HepG2 (cell line): ENCODE measurements around the gene ULK4. TPM values are rescaled to one million over a fixed set of nuclear protein-coding genes. Genes with fewer than 3 reads are reported as not detected.

Source experiments
- ATAC-seq: fragments of 200-7000 bp; cut with Tn5 transposase; 3 replicates; pipeline ENCODE4 v1.9.1; 2020; ENCODE audit warnings: mild to moderate bottlenecking, moderate library complexity
- BruUV-seq: library from RNA; stranded (reverse); fragments of 400-500 nt; replicated peaks from 2 replicates; lab custom pipeline; 2021; lab: Mats Ljungman, UMichigan
- CTCF ChIA-PET: fragments of 300-600 bp; formaldehyde crosslinking; extraction: SDS; loops from one replicate; lab custom pipeline; 2021; ENCODE audit warnings: low total read pairs, inconsistent platforms, low intra/inter-chr PET ratio; lab: Yijun Ruan, JAX
- POLR2A ChIA-PET: fragments of 350-600 bp; sonication (Branson Sonifier 250); formaldehyde crosslinking; loops from one replicate; lab custom pipeline; 2020; ENCODE audit warnings: antibody characterized with exemption, inconsistent platforms; lab: Yijun Ruan, JAX
- DNase-seq: peaks from one replicate; pipeline ENCODE4 v3.0.0-alpha.2; 2015; ENCODE audit warnings: low spot score
- FAIRE-seq: peaks from 3 replicates; lab custom pipeline; 2011; peaks lifted over from hg19 to GRCh38; lab: Jason Lieb, UNC
- H2AFZ ChIP-seq: one replicate; pipeline ENCODE4 v1.6.1; 2011; ENCODE audit warnings: low read length, inconsistent platforms
- H3K27ac ChIP-seq: fragments of 300-600 bp; 3 replicates; pipeline ENCODE4 v1.8.0; 2011; ENCODE audit warnings: mixed run types, mild to moderate bottlenecking, mixed read lengths, low read length, inconsistent platforms; ENCODE audit not compliant: insufficient read depth; ENCODE audit errors: extremely low read length
- H3K27me3 ChIP-seq, 2 experiments: fragments of 200-600 bp in 1 of 2; 2 replicates in 1 of 2; 3 replicates in 1 of 2; pipeline versions ENCODE4 v1.6.0 to v1.8.0; 2011; ENCODE audit warnings: low read length in 2 of 2, mild to moderate bottlenecking in 2 of 2, moderate library complexity in 2 of 2, inconsistent platforms in 1 of 2; ENCODE audit not compliant: insufficient read depth in 2 of 2, control insufficient read depth in 1 of 2
- H3K36me3 ChIP-seq, 2 experiments: fragments of 200-600 bp in 1 of 2; replicated peaks in 1 of 2; 2 replicates in 1 of 2; 3 replicates in 1 of 2; pipeline versions ENCODE4 v1.5.1 to v1.8.0; 2011; ENCODE audit warnings: low read length in 2 of 2, inconsistent platforms in 1 of 2; ENCODE audit not compliant: insufficient read depth in 2 of 2, control insufficient read depth in 1 of 2
- H3K4me1 ChIP-seq: 2 replicates; pipeline ENCODE4 v1.5.1; 2012; ENCODE audit warnings: low read length, inconsistent platforms; ENCODE audit not compliant: insufficient read depth
- H3K4me2 ChIP-seq: 2 replicates; pipeline ENCODE4 v1.6.0; 2011; ENCODE audit warnings: low read depth, low read length, inconsistent platforms
- H3K4me3 ChIP-seq, 3 experiments: fragments of 200-600 bp in 1 of 3; sonication (generic), shearing (Covaris generic) in 1 of 3; replicated peaks in 1 of 3; 2 replicates each; pipeline ENCODE4 v1.5.1; 2011 to 2016; ENCODE audit warnings: low read length in 3 of 3, inconsistent platforms in 2 of 3, low read depth in 2 of 3, mild to moderate bottlenecking in 2 of 3, control low read depth in 1 of 3, mixed read lengths in 1 of 3; ENCODE audit not compliant: insufficient read depth in 1 of 3
- H3K79me2 ChIP-seq: one replicate; pipeline ENCODE4 v1.6.1; 2011; ENCODE audit warnings: low read length, inconsistent platforms; ENCODE audit not compliant: insufficient read depth
- H3K9ac ChIP-seq: 2 replicates; pipeline ENCODE4 v1.6.0; 2011; ENCODE audit warnings: mild to moderate bottlenecking, low read depth, low read length, inconsistent platforms; ENCODE audit not compliant: insufficient read depth
- H3K9me3 ChIP-seq: 2 replicates; pipeline ENCODE4 v1.5.1; 2012; ENCODE audit warnings: mild to moderate bottlenecking, low read length
- H4K20me1 ChIP-seq: 2 replicates; pipeline ENCODE4 v1.6.0; 2011; ENCODE audit warnings: inconsistent platforms, mild to moderate bottlenecking, low read length, moderate library complexity; ENCODE audit not compliant: insufficient read depth
- FIP1L1 ChIP-seq: fragments of 200-400 bp; formaldehyde crosslinking; IDR thresholded peaks from 2 replicates; pipeline ENCODE4 v1.6.1; 2018; ENCODE audit warnings: low read depth, mild to moderate bottlenecking, low read length, moderate library complexity, borderline replicate concordance; ENCODE audit not compliant: insufficient read depth
- ISL2 ChIP-seq: sonication (generic); formaldehyde crosslinking; IDR thresholded peaks from 2 replicates; pipeline ENCODE4 v1.5.0; 2020; ENCODE audit warnings: missing genetic modification reagents
- TBX3 ChIP-seq: fragments of 450-650 bp; IDR thresholded peaks from 2 replicates; pipeline ENCODE4 v1.6.1; 2017; ENCODE audit warnings: antibody characterized with exemption, mild to moderate bottlenecking, inconsistent platforms, borderline replicate concordance
- WGBS: methylation state at CpG from one replicate; pipeline ENCODE4 v1.1.6; 2017; ENCODE audit warnings: low lambda C conversion rate; 5-methylcytosine and 5-hydroxymethylcytosine counted together
- in situ Hi-C: cut with HindIII; loops from 2 replicates; pipeline ENCODE4 v1.10.0; 2017; ENCODE audit warnings: low pct_unique_long_range_greater_than_20kb; ENCODE audit not compliant: extremely low pct_ligation_motif_present
- intact Hi-C: fragments of 100-400 bp; cut with micrococcal nuclease; formaldehyde crosslinking; loops from one replicate; pipeline ENCODE4 v1.10.0; 2022; ENCODE audit not compliant: unreplicated experiment
- polyA plus RNA-seq, 8 experiments: library from polyadenylated mRNA; depleted of rRNA in 3 of 8; stranded (reverse) in 7 of 8; unstranded in 1 of 8; fragments of >200 nt; fragmentation: Illumina TruSeq in 4 of 8; extraction: Trizol in 4 of 8; gene quantifications; 2 replicates each; pipeline versions ENCODE4 v1.2.1 to v1.2.3, GENCODE V29; 2011 to 2016; ENCODE audit warnings: low read depth in 4 of 8, missing spikeins in 1 of 8, mixed read lengths in 1 of 8; ENCODE audit not compliant: insufficient read depth in 1 of 8
- total RNA-seq, 5 experiments: library from RNA; depleted of rRNA; stranded (reverse); fragments of >200 nt; fragmentation: Illumina TruSeq; extraction: Trizol; gene quantifications; 2 replicates each; pipeline ENCODE4 v1.2.3, GENCODE V29; 2016; ENCODE audit warnings: low read depth in 1 of 5
- TF ChIP-seq, protein P1 (sequence below): sonication (generic); formaldehyde crosslinking; IDR thresholded peaks from 2 replicates; pipeline ENCODE4 v1.5.0; 2020; ENCODE audit warnings: mild to moderate bottlenecking, missing genetic modification reagents
- TF ChIP-seq, protein P2 (sequence below): sonication (generic); formaldehyde crosslinking; IDR thresholded peaks from 2 replicates; pipeline ENCODE4 v1.4.0; 2020; ENCODE audit warnings: missing genetic modification reagents
- TF ChIP-seq, protein P3 (sequence below): sonication (generic); formaldehyde crosslinking; IDR thresholded peaks from 2 replicates; pipeline ENCODE4 v1.4.0; 2020; ENCODE audit warnings: mild to moderate bottlenecking, missing genetic modification reagents

The ULK4 gene
- total and polyA plus RNA-seq, 2 of the 13 experiments (the other 11 are each of a cell fraction or from before 2014, with no cell fraction given): 6.7 to 11.8 TPM

DNA sequence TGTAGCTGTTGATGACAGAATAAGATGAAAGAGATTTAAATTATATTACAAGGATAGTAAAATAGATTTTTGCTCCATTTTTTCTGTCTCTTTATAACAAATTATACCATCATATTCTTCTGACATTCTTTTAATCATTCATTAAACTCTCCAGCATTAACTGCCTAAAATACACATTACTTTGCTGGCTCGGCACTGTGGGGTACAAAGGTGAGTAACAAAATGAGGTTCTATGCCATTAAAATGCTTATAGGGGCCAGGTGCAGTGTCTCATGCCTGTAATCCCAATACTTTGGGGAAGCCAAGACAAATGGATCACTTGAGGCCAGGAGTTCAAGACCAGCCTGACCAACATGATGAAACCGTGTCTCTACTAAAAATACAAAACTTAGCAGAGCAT, 81.5 kb downstream of the ULK4 start:
- intact Hi-C loops: loop anchor here (2.0 kb wide), 1 partner anchor 430 kb away; no protein-coding TSS in a partner anchor
- Histone ChIP-seq H2AFZ (no peak overlapping the region), H3K9me3 (no peaks in the 10 kb centered on the region), H3K27me3 (no peaks in the 10 kb centered on the region), H3K79me2 (no peaks in the 10 kb centered on the region), H3K27ac (no peak overlapping the region), H3K4me3 (no peak overlapping the region), H4K20me1 (no peaks in the 10 kb centered on the region), H3K9ac (no peak overlapping the region), H3K4me2 (no peak overlapping the region), H3K36me3 (no peaks in the 10 kb centered on the region), H3K4me1 (no peaks in the 10 kb centered on the region)
- 80% methylated on average over 2 of the region's 2 CpGs for WGBS
- no TSS peak for BruUV-seq
- FAIRE-seq (no peak), DNase-seq (no peak), ATAC-seq (no peak)
- in situ Hi-C loops: loop anchor here (10.0 kb wide), 1 partner anchor 1296 kb away; no protein-coding TSS in a partner anchor
- ChIA-PET POLR2A (no interaction called here), CTCF (interaction anchor here (1.5 to 1.6 kb wide), 2 partner anchors 1296 to 1300 kb away, joined by 13 to 16 read pairs; no protein-coding TSS in a partner anchor)
- TF ChIP-seq, protein P1, sequence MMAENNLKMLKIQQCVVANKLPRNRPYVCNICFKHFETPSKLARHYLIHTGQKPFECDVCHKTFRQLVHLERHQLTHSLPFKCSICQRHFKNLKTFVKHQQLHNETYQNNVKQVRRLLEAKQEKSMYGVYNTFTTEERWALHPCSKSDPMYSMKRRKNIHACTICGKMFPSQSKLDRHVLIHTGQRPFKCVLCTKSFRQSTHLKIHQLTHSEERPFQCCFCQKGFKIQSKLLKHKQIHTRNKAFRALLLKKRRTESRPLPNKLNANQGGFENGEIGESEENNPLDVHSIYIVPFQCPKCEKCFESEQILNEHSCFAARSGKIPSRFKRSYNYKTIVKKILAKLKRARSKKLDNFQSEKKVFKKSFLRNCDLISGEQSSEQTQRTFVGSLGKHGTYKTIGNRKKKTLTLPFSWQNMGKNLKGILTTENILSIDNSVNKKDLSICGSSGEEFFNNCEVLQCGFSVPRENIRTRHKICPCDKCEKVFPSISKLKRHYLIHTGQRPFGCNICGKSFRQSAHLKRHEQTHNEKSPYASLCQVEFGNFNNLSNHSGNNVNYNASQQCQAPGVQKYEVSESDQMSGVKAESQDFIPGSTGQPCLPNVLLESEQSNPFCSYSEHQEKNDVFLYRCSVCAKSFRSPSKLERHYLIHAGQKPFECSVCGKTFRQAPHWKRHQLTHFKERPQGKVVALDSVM: no peak
- TF ChIP-seq ISL2 (CRISPR knock-in tag) (no peak), FIP1L1 (no peak), TBX3 (no peak)
- TF ChIP-seq, protein P2, sequence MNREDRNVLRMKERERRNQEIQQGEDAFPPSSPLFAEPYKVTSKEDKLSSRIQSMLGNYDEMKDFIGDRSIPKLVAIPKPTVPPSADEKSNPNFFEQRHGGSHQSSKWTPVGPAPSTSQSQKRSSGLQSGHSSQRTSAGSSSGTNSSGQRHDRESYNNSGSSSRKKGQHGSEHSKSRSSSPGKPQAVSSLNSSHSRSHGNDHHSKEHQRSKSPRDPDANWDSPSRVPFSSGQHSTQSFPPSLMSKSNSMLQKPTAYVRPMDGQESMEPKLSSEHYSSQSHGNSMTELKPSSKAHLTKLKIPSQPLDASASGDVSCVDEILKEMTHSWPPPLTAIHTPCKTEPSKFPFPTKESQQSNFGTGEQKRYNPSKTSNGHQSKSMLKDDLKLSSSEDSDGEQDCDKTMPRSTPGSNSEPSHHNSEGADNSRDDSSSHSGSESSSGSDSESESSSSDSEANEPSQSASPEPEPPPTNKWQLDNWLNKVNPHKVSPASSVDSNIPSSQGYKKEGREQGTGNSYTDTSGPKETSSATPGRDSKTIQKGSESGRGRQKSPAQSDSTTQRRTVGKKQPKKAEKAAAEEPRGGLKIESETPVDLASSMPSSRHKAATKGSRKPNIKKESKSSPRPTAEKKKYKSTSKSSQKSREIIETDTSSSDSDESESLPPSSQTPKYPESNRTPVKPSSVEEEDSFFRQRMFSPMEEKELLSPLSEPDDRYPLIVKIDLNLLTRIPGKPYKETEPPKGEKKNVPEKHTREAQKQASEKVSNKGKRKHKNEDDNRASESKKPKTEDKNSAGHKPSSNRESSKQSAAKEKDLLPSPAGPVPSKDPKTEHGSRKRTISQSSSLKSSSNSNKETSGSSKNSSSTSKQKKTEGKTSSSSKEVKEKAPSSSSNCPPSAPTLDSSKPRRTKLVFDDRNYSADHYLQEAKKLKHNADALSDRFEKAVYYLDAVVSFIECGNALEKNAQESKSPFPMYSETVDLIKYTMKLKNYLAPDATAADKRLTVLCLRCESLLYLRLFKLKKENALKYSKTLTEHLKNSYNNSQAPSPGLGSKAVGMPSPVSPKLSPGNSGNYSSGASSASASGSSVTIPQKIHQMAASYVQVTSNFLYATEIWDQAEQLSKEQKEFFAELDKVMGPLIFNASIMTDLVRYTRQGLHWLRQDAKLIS: no peak
- TF ChIP-seq, protein P3, sequence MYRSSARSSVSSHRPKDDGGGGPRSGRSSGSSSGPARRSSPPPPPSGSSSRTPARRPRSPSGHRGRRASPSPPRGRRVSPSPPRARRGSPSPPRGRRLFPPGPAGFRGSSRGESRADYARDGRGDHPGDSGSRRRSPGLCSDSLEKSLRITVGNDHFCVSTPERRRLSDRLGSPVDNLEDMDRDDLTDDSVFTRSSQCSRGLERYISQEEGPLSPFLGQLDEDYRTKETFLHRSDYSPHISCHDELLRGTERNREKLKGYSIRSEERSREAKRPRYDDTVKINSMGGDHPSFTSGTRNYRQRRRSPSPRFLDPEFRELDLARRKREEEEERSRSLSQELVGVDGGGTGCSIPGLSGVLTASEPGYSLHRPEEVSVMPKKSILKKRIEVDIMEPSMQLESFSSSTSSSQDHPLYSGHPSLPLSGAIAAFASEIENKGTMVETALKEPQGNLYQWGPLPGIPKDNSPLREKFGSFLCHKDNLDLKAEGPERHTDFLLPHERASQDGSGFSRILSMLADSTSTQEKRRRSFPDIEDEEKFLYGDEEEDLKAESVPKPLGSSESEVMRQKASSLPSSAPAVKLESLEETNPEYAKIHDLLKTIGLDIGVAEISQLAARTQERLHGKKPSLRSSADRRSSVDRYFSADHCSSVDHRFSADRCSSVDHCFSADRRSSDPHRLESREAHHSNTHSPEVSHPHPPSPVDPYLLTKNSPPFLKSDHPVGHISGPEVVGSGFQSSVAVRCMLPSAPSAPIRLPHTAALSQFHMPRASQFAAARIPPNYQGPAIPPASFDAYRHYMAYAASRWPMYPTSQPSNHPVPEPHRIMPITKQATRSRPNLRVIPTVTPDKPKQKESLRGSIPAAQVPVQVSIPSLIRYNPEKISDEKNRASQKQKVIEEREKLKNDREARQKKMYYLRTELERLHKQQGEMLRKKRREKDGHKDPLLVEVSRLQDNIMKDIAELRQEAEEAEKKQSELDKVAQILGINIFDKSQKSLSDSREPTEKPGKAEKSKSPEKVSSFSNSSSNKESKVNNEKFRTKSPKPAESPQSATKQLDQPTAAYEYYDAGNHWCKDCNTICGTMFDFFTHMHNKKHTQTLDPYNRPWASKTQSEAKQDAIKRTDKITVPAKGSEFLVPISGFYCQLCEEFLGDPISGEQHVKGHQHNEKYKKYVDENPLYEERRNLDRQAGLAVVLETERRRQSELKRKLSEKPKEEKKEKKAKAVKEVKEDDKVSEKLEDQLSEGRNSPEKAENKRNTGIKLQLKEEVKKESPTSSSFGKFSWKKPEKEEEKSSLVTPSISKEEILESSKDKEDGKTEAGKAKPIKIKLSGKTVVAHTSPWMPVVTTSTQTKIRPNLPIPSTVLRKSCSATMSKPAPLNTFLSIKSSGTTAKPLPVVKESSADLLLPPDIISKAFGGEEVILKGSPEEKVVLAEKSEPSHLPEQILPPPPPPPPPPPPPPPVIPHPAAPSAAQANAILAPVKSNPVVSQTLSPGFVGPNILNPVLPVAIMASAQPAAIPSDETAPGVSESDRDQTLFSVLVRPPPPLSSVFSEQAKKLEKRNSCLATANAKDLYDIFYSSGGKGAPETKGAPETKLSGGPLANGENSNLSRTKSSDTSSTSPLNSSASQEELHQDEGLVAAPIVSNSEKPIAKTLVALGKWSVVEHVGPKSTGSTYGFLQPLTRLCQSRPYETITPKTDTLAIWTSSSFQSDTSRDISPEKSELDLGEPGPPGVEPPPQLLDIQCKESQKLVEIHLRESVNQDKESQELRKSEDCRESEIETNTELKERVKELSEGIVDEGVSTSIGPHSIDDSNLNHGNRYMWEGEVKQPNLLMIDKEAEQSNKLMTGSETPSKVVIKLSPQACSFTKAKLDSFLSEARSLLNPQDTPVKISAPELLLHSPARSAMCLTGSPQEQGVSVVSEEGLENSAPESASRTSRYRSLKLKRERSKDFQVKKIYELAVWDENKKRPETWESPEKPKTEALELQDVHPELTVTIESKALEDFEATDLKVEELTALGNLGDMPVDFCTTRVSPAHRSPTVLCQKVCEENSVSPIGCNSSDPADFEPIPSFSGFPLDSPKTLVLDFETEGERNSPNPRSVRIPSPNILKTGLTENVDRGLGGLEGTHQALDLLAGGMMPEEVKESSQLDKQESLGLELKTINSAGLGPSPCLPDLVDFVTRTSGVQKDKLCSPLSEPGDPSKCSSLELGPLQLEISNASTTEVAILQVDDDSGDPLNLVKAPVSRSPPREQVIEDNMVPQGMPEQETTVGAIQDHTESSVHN: no peak
